DND-41 (cell line): ENCODE measurements around the gene TMEM185B.
"Not testable (repeated sequence)": the region's sequence is repeated elsewhere in the genome, so short reads cannot be mapped to it uniquely, and the experiment has no call there.

ENCODE experiments used
- ATAC-seq: fragments of 200-7000 bp; cut with Tn5 transposase; 3 replicates; pipeline ENCODE4 v1.9.1; 2021; ENCODE audit warnings: low read depth; ENCODE audit not compliant: insufficient read depth
- DNase-seq: peaks from one replicate; pipeline ENCODE4 v3.0.0-alpha.2; 2020
- H2AFZ ChIP-seq: 2 replicates; pipeline ENCODE4 v1.6.0; 2012; ENCODE audit warnings: low read depth, low read length
- H3K27ac ChIP-seq: 2 replicates; pipeline ENCODE4 v1.5.1; 2012; ENCODE audit warnings: low read length, inconsistent platforms
- H3K27me3 ChIP-seq: fragments of 200-600 bp; sonication (generic); 2 replicates; pipeline ENCODE4 v1.6.0; 2012; ENCODE audit warnings: low read length, mild to moderate bottlenecking, inconsistent platforms; ENCODE audit not compliant: insufficient read depth, poor library complexity
- H3K36me3 ChIP-seq: 2 replicates; pipeline ENCODE4 v1.5.1; 2012; ENCODE audit warnings: low read length, inconsistent platforms; ENCODE audit not compliant: insufficient read depth
- H3K4me1 ChIP-seq: 2 replicates; pipeline ENCODE4 v1.5.1; 2012; ENCODE audit warnings: mild to moderate bottlenecking, low read length; ENCODE audit not compliant: insufficient read depth
- H3K4me2 ChIP-seq: 2 replicates; pipeline ENCODE4 v1.6.0; 2012; ENCODE audit warnings: mild to moderate bottlenecking, moderate library complexity, low read length, inconsistent platforms; ENCODE audit not compliant: insufficient read depth
- H3K4me3 ChIP-seq, 2 experiments: fragments of 200-600 bp in 1 of 2; shearing (Covaris generic) in 1 of 2; 2 replicates each; pipeline ENCODE4 v1.5.1; 2012 to 2016; ENCODE audit warnings: inconsistent platforms in 2 of 2, low read length in 2 of 2, mild to moderate bottlenecking in 2 of 2, low read depth in 1 of 2, moderate library complexity in 1 of 2
- H3K79me2 ChIP-seq: 2 replicates; pipeline ENCODE4 v1.6.0; 2012; ENCODE audit warnings: low read length, inconsistent platforms; ENCODE audit not compliant: insufficient read depth
- H3K9ac ChIP-seq: 2 replicates; pipeline ENCODE4 v1.6.0; 2012; ENCODE audit warnings: low read depth, mild to moderate bottlenecking, inconsistent platforms, low read length, moderate library complexity
- H3K9me3 ChIP-seq: 2 replicates; pipeline ENCODE4 v1.5.1; 2012; ENCODE audit warnings: low read length, moderate library complexity, mild to moderate bottlenecking, inconsistent platforms; ENCODE audit not compliant: insufficient read depth, severe bottlenecking
- H4K20me1 ChIP-seq: 2 replicates; pipeline ENCODE4 v1.6.0; 2012; ENCODE audit warnings: low read length; ENCODE audit not compliant: insufficient read depth
- EZH2 ChIP-seq: IDR thresholded peaks from 3 replicates; pipeline ENCODE4 v1.6.1; 2012; ENCODE audit warnings: borderline replicate concordance, low read depth, mild to moderate bottlenecking, moderate library complexity, low read length, inconsistent platforms; ENCODE audit not compliant: severe bottlenecking
- TF ChIP-seq, protein P1 (sequence below): IDR thresholded peaks from 2 replicates; pipeline ENCODE4 v1.5.1; 2012; ENCODE audit warnings: borderline replicate concordance, low read length, moderate library complexity, mild to moderate bottlenecking; ENCODE audit not compliant: poor library complexity, severe bottlenecking; ENCODE audit errors: extremely low read depth

The TMEM185B gene

DNA sequence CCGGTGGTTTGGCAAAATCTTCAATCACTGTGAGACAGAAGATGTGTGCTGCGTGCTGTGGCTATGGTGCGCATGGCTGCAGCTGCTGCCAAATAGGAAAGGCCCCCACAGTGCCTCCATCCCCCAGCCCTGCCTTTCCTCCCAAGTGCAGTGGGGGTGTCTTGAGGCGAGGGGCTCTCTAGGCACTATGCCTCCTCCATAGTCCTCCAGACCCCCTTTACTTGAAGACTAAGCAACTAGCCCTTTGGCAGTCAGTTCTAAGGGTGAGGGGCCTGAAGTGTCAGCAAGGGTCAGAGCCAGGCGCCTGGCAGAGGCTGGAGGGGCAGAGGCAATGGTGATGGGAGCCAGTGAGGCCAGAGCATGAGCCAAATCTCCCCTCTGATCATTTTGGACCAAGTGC is 13.6 kb upstream of the TMEM185B start:
- Histone ChIP-seq H3K4me3 (no peak overlapping the region), H3K9ac (no peak overlapping the region), H2AFZ (no peak overlapping the region), H3K27ac (no peak overlapping the region), H3K79me2 (no peaks in the 10 kb centered on the region), H3K27me3 (no peaks in the 10 kb centered on the region), H4K20me1 (no peaks in the 10 kb centered on the region), H3K9me3 (no peaks in the 10 kb centered on the region), H3K36me3 (no peaks in the 10 kb centered on the region), H3K4me2 (no peak overlapping the region), H3K4me1 (peaks cover 16% of the 10 kb centered on the region)
- TF ChIP-seq, protein P1, sequence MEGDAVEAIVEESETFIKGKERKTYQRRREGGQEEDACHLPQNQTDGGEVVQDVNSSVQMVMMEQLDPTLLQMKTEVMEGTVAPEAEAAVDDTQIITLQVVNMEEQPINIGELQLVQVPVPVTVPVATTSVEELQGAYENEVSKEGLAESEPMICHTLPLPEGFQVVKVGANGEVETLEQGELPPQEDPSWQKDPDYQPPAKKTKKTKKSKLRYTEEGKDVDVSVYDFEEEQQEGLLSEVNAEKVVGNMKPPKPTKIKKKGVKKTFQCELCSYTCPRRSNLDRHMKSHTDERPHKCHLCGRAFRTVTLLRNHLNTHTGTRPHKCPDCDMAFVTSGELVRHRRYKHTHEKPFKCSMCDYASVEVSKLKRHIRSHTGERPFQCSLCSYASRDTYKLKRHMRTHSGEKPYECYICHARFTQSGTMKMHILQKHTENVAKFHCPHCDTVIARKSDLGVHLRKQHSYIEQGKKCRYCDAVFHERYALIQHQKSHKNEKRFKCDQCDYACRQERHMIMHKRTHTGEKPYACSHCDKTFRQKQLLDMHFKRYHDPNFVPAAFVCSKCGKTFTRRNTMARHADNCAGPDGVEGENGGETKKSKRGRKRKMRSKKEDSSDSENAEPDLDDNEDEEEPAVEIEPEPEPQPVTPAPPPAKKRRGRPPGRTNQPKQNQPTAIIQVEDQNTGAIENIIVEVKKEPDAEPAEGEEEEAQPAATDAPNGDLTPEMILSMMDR, result no peak
- TF ChIP-seq EZH2, result no peak
- no peak for DNase-seq
- ATAC-seq, result no peak

DNA sequence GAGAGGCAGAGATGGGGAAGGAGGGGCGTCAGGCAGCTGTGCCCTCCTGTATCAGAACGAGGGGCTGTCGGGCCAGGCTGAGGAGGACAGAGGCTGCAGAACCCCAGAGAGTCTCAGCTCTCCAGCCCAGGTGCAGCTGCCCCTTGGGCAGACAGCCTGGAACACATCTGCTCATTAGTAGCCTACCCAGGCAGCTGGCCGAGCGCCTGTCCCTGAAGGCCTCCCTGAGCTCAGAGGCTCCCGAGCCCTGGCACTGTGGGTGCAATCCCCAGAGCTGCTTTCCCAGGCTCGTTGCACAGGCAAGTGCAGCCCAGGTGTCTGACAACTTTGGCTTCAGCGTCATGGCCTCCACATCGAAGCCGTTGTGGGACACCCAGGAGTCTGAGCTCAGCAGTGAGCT is 13.1 kb upstream of the TMEM185B start:
- DNase-seq, result no peak
- Histone ChIP-seq H3K4me2 (no peak overlapping the region), H3K27me3 (no peaks in the 10 kb centered on the region), H3K27ac (no peak overlapping the region), H3K9ac (no peak overlapping the region), H3K79me2 (no peaks in the 10 kb centered on the region), H3K4me1 (peaks cover 21% of the 10 kb centered on the region), H3K4me3 (no peak overlapping the region), H3K36me3 (no peaks in the 10 kb centered on the region), H2AFZ (no peak overlapping the region), H3K9me3 (no peaks in the 10 kb centered on the region), H4K20me1 (no peaks in the 10 kb centered on the region)
- no peak for TF ChIP-seq EZH2
- TF ChIP-seq, protein P1, result no peak
- no peak for ATAC-seq

DNA sequence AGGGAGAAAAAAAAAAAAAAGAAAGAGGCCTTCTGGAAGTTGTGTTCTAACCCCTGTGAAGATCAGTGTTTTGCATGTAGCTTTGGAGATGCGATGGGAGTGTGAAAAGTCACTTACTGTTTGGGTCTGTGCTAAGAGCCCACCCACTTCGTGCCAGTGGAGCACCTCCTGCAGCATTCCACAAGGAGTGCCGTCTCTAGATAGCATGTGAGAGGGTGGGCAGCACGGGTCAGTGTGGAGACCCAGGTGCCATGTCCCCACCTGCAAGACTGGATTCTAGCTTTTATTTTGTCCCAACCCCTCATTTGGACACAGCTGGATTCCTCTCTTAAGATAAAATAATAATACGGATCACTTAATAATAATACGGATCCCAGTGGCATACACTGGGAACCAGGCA is 12.5 kb upstream of the TMEM185B start:
- H3K27ac ChIP-seq, result no peak overlapping the region
- H3K36me3 ChIP-seq, result no peaks in the 10 kb centered on the region
- H3K4me3 ChIP-seq, result no peak overlapping the region
- DNase-seq (no peak), ATAC-seq (no peak)
- no peak overlapping the region for H2AFZ ChIP-seq
- TF ChIP-seq, protein P1, result no peak
- TF ChIP-seq EZH2, result no peak
- H3K4me1 ChIP-seq, result peaks cover 26% of the 10 kb centered on the region
- H3K4me2 ChIP-seq, result no peak overlapping the region
- H3K79me2 ChIP-seq, result no peaks in the 10 kb centered on the region
- no peaks in the 10 kb centered on the region for H4K20me1 ChIP-seq
- H3K27me3 ChIP-seq, result no peaks in the 10 kb centered on the region
- no peaks in the 10 kb centered on the region for H3K9me3 ChIP-seq
- no peak overlapping the region for H3K9ac ChIP-seq

DNA sequence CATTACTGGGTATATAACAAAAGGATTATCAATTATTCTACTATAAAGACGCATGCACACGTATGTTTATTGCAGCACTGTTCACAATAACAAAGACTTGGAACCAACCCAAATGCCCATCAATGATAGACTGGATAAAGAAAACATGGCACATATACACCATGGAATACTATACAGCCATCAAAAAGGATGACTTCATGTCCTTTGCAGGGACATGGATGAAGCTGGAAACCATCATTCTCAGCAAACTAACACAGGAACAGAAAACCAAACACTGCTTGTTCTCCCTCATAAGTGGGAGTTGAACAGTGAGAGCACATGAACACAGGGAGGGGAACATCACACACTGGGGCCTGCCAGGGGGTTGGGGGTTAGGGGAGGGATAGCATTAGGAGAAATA is 12.0 kb upstream of the TMEM185B start:
- not testable (repeated sequence) for H3K4me3 ChIP-seq, H3K36me3 ChIP-seq, H3K9me3 ChIP-seq, H4K20me1 ChIP-seq, H3K9ac ChIP-seq, H3K27ac ChIP-seq, H3K79me2 ChIP-seq, H3K27me3 ChIP-seq, DNase-seq, H2AFZ ChIP-seq, H3K4me2 ChIP-seq, ATAC-seq
- H3K4me1 ChIP-seq, result peaks cover 26% of the 10 kb centered on the region
